GM12878 (cell line): ENCODE measurements around the gene TTC39A. TPM values are rescaled to one million over a fixed set of nuclear protein-coding genes. Genes with fewer than 3 reads are reported as not detected.

Experiments used
- ATAC-seq: fragments of 200-7000 bp; cut with Tn5 transposase; 3 replicates; pipeline ENCODE4 v1.9.1; 2020; ENCODE audit warnings: mild to moderate bottlenecking, moderate library complexity
- BruUV-seq: library from RNA; stranded (reverse); fragments of 400-500 nt; replicated peaks from 2 replicates; lab custom pipeline; 2021; lab: Mats Ljungman, UMichigan
- CTCF ChIA-PET: fragments of 300-600 bp; sonication (Branson Sonifier 250); formaldehyde crosslinking; extraction: SDS; loops from one replicate; lab custom pipeline; 2021; ENCODE audit warnings: inconsistent platforms; lab: Yijun Ruan, JAX
- POLR2A ChIA-PET: fragments of 350-600 bp; formaldehyde crosslinking; extraction: SDS; loops from one replicate; lab custom pipeline; 2021; ENCODE audit warnings: inconsistent platforms; lab: Charles Lee
- RAD21 ChIA-PET: fragments of 300-600 bp; sonication (Branson Sonifier 250); formaldehyde crosslinking; loops from one replicate; lab custom pipeline; 2023; ENCODE audit warnings: antibody characterized with exemption; ENCODE audit not compliant: unreplicated experiment; lab: Charles Lee
- SMC1A ChIA-PET: fragments of 300-600 bp; sonication (Branson Sonifier 250); formaldehyde crosslinking; loops from one replicate; lab custom pipeline; 2023; ENCODE audit not compliant: unreplicated experiment, uncharacterized antibody; lab: Charles Lee
- DNase-seq: peaks from one replicate; pipeline ENCODE4 v3.0.0-alpha.2; 2011; ENCODE audit warnings: low read depth, low spot score
- FAIRE-seq: peaks from 3 replicates; lab custom pipeline; 2011; peaks lifted over from hg19 to GRCh38; lab: Jason Lieb, UNC
- H2AFZ ChIP-seq: 2 replicates; pipeline ENCODE4 v1.6.0; 2011; ENCODE audit warnings: low read depth, low read length, control low read depth; ENCODE audit not compliant: control insufficient read depth
- H3K27ac ChIP-seq: 2 replicates; pipeline ENCODE4 v1.5.1; 2011; ENCODE audit warnings: control low read depth; ENCODE audit not compliant: control insufficient read depth, insufficient read depth
- H3K27me3 ChIP-seq, 2 experiments: replicated peaks in 1 of 2; 2 replicates each; pipeline versions ENCODE4 v1.6.0 to v1.6.1; 2011; ENCODE audit warnings: low read length in 1 of 2; ENCODE audit not compliant: control insufficient read depth in 2 of 2, insufficient read depth in 2 of 2
- H3K36me3 ChIP-seq, 2 experiments: 2 replicates each; pipeline ENCODE4 v1.5.1; 2011; ENCODE audit warnings: low read length in 1 of 2; ENCODE audit not compliant: control insufficient read depth in 2 of 2, insufficient read depth in 2 of 2
- H3K4me1 ChIP-seq: 2 replicates; pipeline ENCODE4 v1.6.1; 2011; ENCODE audit warnings: mild to moderate bottlenecking, low read length, moderate library complexity, mixed read lengths; ENCODE audit not compliant: control insufficient read depth, insufficient read depth
- H3K4me2 ChIP-seq: 2 replicates; pipeline ENCODE4 v1.6.0; 2011; ENCODE audit warnings: control low read depth; ENCODE audit not compliant: control insufficient read depth, insufficient read depth
- H3K4me3 ChIP-seq: fragments of 200-600 bp; sonication (generic); 2 replicates; pipeline ENCODE4 v1.5.1; 2016
- H3K79me2 ChIP-seq: 2 replicates; pipeline ENCODE4 v1.6.0; 2011; ENCODE audit warnings: low read length; ENCODE audit not compliant: control insufficient read depth, insufficient read depth
- H3K9ac ChIP-seq: 2 replicates; pipeline ENCODE4 v1.8.0; 2011; ENCODE audit warnings: low read length, control low read depth, mixed read lengths; ENCODE audit not compliant: control insufficient read depth, insufficient read depth
- H3K9me3 ChIP-seq: replicated peaks from 3 replicates; pipeline ENCODE4 v1.5.1; 2011; ENCODE audit warnings: mild to moderate bottlenecking, low read length; ENCODE audit not compliant: control insufficient read depth, insufficient read depth
- H4K20me1 ChIP-seq: 2 replicates; pipeline ENCODE4 v1.6.0; 2011; ENCODE audit not compliant: control insufficient read depth, insufficient read depth
- CBX3 ChIP-seq: fragments of 200-600 bp; sonication (generic); IDR thresholded peaks from 2 replicates; pipeline ENCODE4 v1.6.1; 2016; ENCODE audit warnings: low read depth, borderline replicate concordance
- CREB1 ChIP-seq: IDR thresholded peaks from 2 replicates; pipeline ENCODE4 v1.6.1; 2012; ENCODE audit warnings: low read depth, mild to moderate bottlenecking, inconsistent platforms
- EGR1 ChIP-seq, 2 experiments: IDR thresholded peaks; 1 replicate in 1 of 2; 2 replicates in 1 of 2; pipeline ENCODE4 v1.6.1; 2011 to 2012; ENCODE audit warnings: low read depth in 2 of 2, low read length in 2 of 2, borderline replicate concordance in 1 of 2, mild to moderate bottlenecking in 1 of 2, moderate library complexity in 1 of 2
- EP300 ChIP-seq, 2 experiments: fragments of 150-350 bp in 1 of 2; IDR thresholded peaks; 2 replicates each; pipeline ENCODE4 v1.6.1; 2011 to 2012; ENCODE audit warnings: low read depth in 2 of 2, low read length in 2 of 2, borderline replicate concordance in 1 of 2, improper control_type of control experiment in 1 of 2, inconsistent platforms in 1 of 2; ENCODE audit not compliant: control insufficient read depth in 1 of 2
- ESRRA ChIP-seq: IDR thresholded peaks from 2 replicates; pipeline ENCODE4 v1.6.1; 2012; ENCODE audit warnings: mild to moderate bottlenecking, low read length, improper control_type of control experiment
- EZH2 ChIP-seq: IDR thresholded peaks from 2 replicates; pipeline ENCODE4 v1.6.1; 2012; ENCODE audit warnings: low read depth, mild to moderate bottlenecking, control low read depth, inconsistent platforms, low read length, borderline replicate concordance; ENCODE audit not compliant: control insufficient read depth
- FOXK2 ChIP-seq: fragments of 450-650 bp; IDR thresholded peaks from 2 replicates; pipeline ENCODE4 v1.6.1; 2017; ENCODE audit warnings: mild to moderate bottlenecking, moderate library complexity
- GATAD2B ChIP-seq: fragments of 450-650 bp; conservative IDR thresholded peaks from 2 replicates; pipeline ENCODE4 v1.6.1; 2017; ENCODE audit warnings: low read depth, mild to moderate bottlenecking, moderate library complexity
- IKZF2 ChIP-seq, 2 experiments: fragments of 450-650 bp; IDR thresholded peaks; 2 replicates each; pipeline ENCODE4 v1.6.1; 2017; ENCODE audit warnings: mild to moderate bottlenecking in 2 of 2, moderate library complexity in 2 of 2
- IRF3 ChIP-seq: fragments of 450-650 bp; IDR thresholded peaks from 2 replicates; pipeline ENCODE4 v1.6.1; 2014; ENCODE audit warnings: mild to moderate bottlenecking
- KDM1A ChIP-seq: fragments of 200-600 bp; sonication (generic); IDR thresholded peaks from 2 replicates; pipeline ENCODE4 v1.6.1; 2016; ENCODE audit warnings: borderline replicate concordance
- NFYA ChIP-seq: IDR thresholded peaks from 2 replicates; pipeline ENCODE4 v1.6.1; 2011; ENCODE audit warnings: low read depth, mild to moderate bottlenecking, low read length, improper control_type of control experiment, borderline replicate concordance
- RB1 ChIP-seq: fragments of 450-650 bp; formaldehyde crosslinking; IDR thresholded peaks from 2 replicates; pipeline ENCODE4 v1.6.1; 2017; ENCODE audit warnings: mild to moderate bottlenecking, borderline replicate concordance
- SMAD1 ChIP-seq: fragments of 450-650 bp; IDR thresholded peaks from 2 replicates; pipeline ENCODE4 v1.6.1; 2018; ENCODE audit warnings: mild to moderate bottlenecking, low read depth; ENCODE audit not compliant: partially characterized antibody
- SPI1 ChIP-seq: IDR thresholded peaks from 2 replicates; pipeline ENCODE4 v1.6.1; 2011; ENCODE audit warnings: low read depth, mild to moderate bottlenecking, low read length, moderate library complexity, borderline replicate concordance; ENCODE audit not compliant: insufficient read depth
- TCF3 ChIP-seq: IDR thresholded peaks from 2 replicates; pipeline ENCODE4 v1.6.1; 2012; ENCODE audit warnings: low read depth, mild to moderate bottlenecking, low read length, borderline replicate concordance; ENCODE audit not compliant: insufficient read depth
- ZNF24 ChIP-seq: fragments of 450-650 bp; IDR thresholded peaks from 2 replicates; pipeline ENCODE4 v1.6.1; 2017; ENCODE audit warnings: antibody characterized with exemption, mild to moderate bottlenecking
- ZNF592 ChIP-seq: fragments of 450-650 bp; IDR thresholded peaks from 2 replicates; pipeline ENCODE4 v1.6.1; 2017; ENCODE audit warnings: mild to moderate bottlenecking, moderate library complexity
- WGBS: methylation state at CpG from one replicate; pipeline ENCODE4 v1.1.6; 2016; ENCODE audit warnings: low lambda C conversion rate; ENCODE audit not compliant: insufficient replicate concordance, insufficient coverage; ENCODE audit errors: missing lambda C conversion rate; 5-methylcytosine and 5-hydroxymethylcytosine counted together
- in situ Hi-C: fragments of 300-500 bp; cut with MboI; formaldehyde crosslinking; loops from 9 replicates; pipeline ENCODE4 v1.14.3; 2018; ENCODE audit warnings: mixed read lengths
- intact Hi-C: fragments of 100-400 bp; cut with micrococcal nuclease; formaldehyde crosslinking; loops from one replicate; pipeline ENCODE4 v1.14.2; 2022; ENCODE audit not compliant: unreplicated experiment
- polyA plus RNA-seq, 11 experiments: library from polyadenylated mRNA; depleted of rRNA in 4 of 11; unstranded in 6 of 11; stranded (reverse) in 5 of 11; fragments of >200 nt; fragmentation: Nextera tagmentation in 4 of 11; fragmentation: Illumina TruSeq in 1 of 11; extraction: Ambion mirVana in 4 of 11; extraction: Trizol in 1 of 11; gene quantifications; 1 replicate in 1 of 11; 2 replicates in 10 of 11; pipeline versions ENCODE4 v1.2.1 to v1.2.3, GENCODE V29; 2011 to 2016; ENCODE audit warnings: inconsistent platforms in 2 of 11, missing spikeins in 2 of 11, low read depth in 1 of 11
- total RNA-seq, 4 experiments: library from RNA; depleted of rRNA in 3 of 4; stranded (reverse); fragments of >200 nt in 3 of 4; fragmentation: Illumina TruSeq in 1 of 4; extraction: Trizol in 1 of 4; gene quantifications; 2 replicates each; pipeline versions ENCODE4 v1.2.1 to v1.2.3, GENCODE V29; 2013 to 2021
- TF ChIP-seq, protein P1 (sequence below): IDR thresholded peaks from 2 replicates; pipeline ENCODE4 v1.6.1; 2012; ENCODE audit warnings: low read length, inconsistent platforms

The TTC39A gene
- total and polyA plus RNA-seq, 10 of the 15 experiments (the other 5 are each of a cell fraction or from before 2014, with no cell fraction given), result 0.18 to 3.0 (median 1.2) TPM

DNA sequence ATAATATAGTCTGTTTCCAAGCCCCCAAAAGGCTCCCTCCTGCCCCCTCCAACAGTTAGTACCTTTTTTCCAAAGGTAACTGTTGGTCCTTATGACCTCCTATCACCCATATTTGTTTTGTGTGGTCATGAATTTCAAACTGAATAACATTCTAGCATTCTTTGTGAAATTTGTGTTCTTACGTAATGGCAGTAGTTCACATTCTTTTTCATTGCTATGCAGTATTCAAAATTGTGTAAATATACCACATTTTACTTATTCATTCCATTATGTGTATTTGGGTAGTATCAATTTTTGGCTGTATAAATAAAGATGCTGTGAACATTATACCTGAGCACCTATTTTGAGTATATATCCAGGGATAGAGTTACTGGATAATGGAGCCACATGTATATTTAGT, 80.9 kb downstream of the TTC39A start:
- FAIRE-seq, result no peak
- 100% methylated on average over 1 of the region's 1 CpG for WGBS
- Histone ChIP-seq H3K4me1 (peaks cover 23% of the 10 kb centered on the region), H3K79me2 (peaks cover 28% of the 10 kb centered on the region), H3K4me3 (no peak overlapping the region), H3K9ac (no peak overlapping the region), H4K20me1 (no peaks in the 10 kb centered on the region), H2AFZ (no peak overlapping the region), H3K4me2 (no peak overlapping the region), H3K9me3 (no peaks in the 10 kb centered on the region), H3K36me3 (no peaks in the 10 kb centered on the region), H3K27ac (no peak overlapping the region), H3K27me3 (no peaks in the 10 kb centered on the region)
- ChIA-PET CTCF (no interaction called here), POLR2A (interaction anchor here (0.6 kb wide), 1 partner anchor 538 kb away, joined by 8 read pairs; no protein-coding TSS in a partner anchor), RAD21 (no interaction called here), SMC1A (interaction anchor here (0.6 to 1.2 kb wide), 2 partner anchors 12 to 18 kb away, joined by 3 read pairs; no protein-coding TSS in a partner anchor)
- no TSS peak for BruUV-seq
- ATAC-seq, result no peak
- no peak for DNase-seq
- in situ Hi-C loops, result no loop called here
- no peak for TF ChIP-seq NFYA
- no peak for TF ChIP-seq FOXK2
- no peak for TF ChIP-seq TCF3
- TF ChIP-seq EP300 (IDR thresholded peaks at IDR 0.05; ENCODE audit: borderline replicate concordance in 1 of 2, control insufficient read depth in 1 of 2, low read depth in 2 of 2, low read length in 2 of 2), result no peak
- TF ChIP-seq GATAD2B, result no peak
- no peak for TF ChIP-seq ZNF592
- TF ChIP-seq IRF3, result no peak
- no peak for TF ChIP-seq ESRRA
- TF ChIP-seq KDM1A, result no peak
- TF ChIP-seq CREB1, result no peak
- TF ChIP-seq ZNF24, result no peak
- no peak for TF ChIP-seq SPI1
- TF ChIP-seq SMAD1, result no peak
- no peak for TF ChIP-seq RB1
- TF ChIP-seq, protein P1, sequence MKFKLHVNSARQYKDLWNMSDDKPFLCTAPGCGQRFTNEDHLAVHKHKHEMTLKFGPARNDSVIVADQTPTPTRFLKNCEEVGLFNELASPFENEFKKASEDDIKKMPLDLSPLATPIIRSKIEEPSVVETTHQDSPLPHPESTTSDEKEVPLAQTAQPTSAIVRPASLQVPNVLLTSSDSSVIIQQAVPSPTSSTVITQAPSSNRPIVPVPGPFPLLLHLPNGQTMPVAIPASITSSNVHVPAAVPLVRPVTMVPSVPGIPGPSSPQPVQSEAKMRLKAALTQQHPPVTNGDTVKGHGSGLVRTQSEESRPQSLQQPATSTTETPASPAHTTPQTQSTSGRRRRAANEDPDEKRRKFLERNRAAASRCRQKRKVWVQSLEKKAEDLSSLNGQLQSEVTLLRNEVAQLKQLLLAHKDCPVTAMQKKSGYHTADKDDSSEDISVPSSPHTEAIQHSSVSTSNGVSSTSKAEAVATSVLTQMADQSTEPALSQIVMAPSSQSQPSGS, result no peak
- TF ChIP-seq CBX3, result no peak
- no peak for TF ChIP-seq EGR1 (IDR thresholded peaks at IDR 0.05; ENCODE audit: borderline replicate concordance in 1 of 2, low read depth in 2 of 2, low read length in 2 of 2)
- TF ChIP-seq IKZF2 (IDR thresholded peaks at IDR 0.05), result no peak
- TF ChIP-seq EZH2, result no peak
- intact Hi-C loops, result no loop called here
